OCI-LY3 (cell line): ENCODE data around the gene KCNAB1.

Experiments used
- EZH2phosphoT487 ChIP-seq: fragments of 200-600 bp; shearing (Covaris generic); IDR thresholded peaks from 2 replicates; pipeline ENCODE4 v1.6.1; 2018; ENCODE audit warnings: antibody characterized with exemption, mixed run types, low read depth
- TF ChIP-seq, protein P1 (sequence below): fragments of 200-600, 300-600 bp; sonication (generic); IDR thresholded peaks from 2 replicates; pipeline ENCODE4 v1.5.1; 2014; ENCODE audit warnings: antibody characterized with exemption, low read length, low read depth

DNA sequence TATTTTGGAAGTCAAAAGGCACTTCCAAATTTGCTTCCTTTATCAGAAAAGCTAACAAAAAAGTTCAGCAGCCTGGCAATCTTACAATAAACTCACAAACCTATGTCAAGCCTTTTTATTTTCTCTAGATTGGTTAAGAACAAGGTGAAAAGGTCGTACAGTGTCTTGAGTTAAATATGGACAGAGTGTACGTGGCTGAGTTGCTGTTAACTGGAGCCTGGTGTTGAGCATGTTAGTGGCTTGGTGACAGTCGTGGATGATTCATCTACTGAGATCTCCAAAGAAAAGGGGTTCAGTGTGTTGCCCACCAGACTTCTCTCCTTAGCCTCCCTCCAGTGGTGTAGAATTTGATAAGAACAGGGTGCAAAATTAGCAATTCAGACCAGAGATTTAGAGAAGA, 344.8 kb downstream of the KCNAB1 start:
- no peak for TF ChIP-seq EZH2phosphoT487
- TF ChIP-seq, protein P1, sequence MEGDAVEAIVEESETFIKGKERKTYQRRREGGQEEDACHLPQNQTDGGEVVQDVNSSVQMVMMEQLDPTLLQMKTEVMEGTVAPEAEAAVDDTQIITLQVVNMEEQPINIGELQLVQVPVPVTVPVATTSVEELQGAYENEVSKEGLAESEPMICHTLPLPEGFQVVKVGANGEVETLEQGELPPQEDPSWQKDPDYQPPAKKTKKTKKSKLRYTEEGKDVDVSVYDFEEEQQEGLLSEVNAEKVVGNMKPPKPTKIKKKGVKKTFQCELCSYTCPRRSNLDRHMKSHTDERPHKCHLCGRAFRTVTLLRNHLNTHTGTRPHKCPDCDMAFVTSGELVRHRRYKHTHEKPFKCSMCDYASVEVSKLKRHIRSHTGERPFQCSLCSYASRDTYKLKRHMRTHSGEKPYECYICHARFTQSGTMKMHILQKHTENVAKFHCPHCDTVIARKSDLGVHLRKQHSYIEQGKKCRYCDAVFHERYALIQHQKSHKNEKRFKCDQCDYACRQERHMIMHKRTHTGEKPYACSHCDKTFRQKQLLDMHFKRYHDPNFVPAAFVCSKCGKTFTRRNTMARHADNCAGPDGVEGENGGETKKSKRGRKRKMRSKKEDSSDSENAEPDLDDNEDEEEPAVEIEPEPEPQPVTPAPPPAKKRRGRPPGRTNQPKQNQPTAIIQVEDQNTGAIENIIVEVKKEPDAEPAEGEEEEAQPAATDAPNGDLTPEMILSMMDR = no peak
